Psoas muscle (tissue), 8 donors: ENCODE measurements around the gene TRPM2. TPM values are rescaled to one million over a fixed set of nuclear protein-coding genes. Genes with fewer than 3 reads are reported as not detected.
A peak's percentile ranks its signal among the peaks of the same experiment; 100 is the strongest.

ENCODE experiments used
- ATAC-seq, 4 donors: fragments of 200-7000 bp; cut with Tn5 transposase; one replicate each; pipeline ENCODE4 v1.9.1; 2020; ENCODE audit warnings: moderate library complexity in 3 of 4, mild to moderate bottlenecking in 2 of 4
- DNase-seq, 2 donors: peaks; one replicate each; pipeline ENCODE4 v3.0.0-alpha.2; 2020
- H3K27ac ChIP-seq: fragments of 200-600 bp; one replicate; pipeline ENCODE4 v1.8.0; 2022
- H3K27me3 ChIP-seq, 3 donors: fragments of 200-600 bp in 1 of 3; one replicate each; pipeline versions ENCODE4 v1.6.1 to v1.8.0; 2013 to 2022; ENCODE audit warnings: low read length in 2 of 3, mild to moderate bottlenecking in 2 of 3, moderate library complexity in 1 of 3; ENCODE audit not compliant: insufficient read depth in 3 of 3
- H3K36me3 ChIP-seq, 2 donors: fragments of 200-600 bp in 1 of 2; one replicate each; pipeline versions ENCODE4 v1.6.1 to v1.8.0; 2013 to 2022; ENCODE audit warnings: low read depth in 1 of 2, mild to moderate bottlenecking in 1 of 2, moderate library complexity in 1 of 2; ENCODE audit not compliant: insufficient read depth in 1 of 2
- H3K4me1 ChIP-seq: fragments of 200-600 bp; one replicate; pipeline ENCODE4 v1.8.0; 2022
- H3K4me3 ChIP-seq: fragments of 200-600 bp; one replicate; pipeline ENCODE4 v1.8.0; 2022; ENCODE audit warnings: mild to moderate bottlenecking
- H3K9me3 ChIP-seq: fragments of 200-600 bp; one replicate; pipeline ENCODE4 v1.8.0; 2022
- WGBS, 3 donors: extraction: QIAGEN DNeasy Blood & Tissue Kit; methylation state at CpG; one replicate each; pipeline versions ENCODE4 v1.1.6 to v1.1.7; 2013; 5-methylcytosine and 5-hydroxymethylcytosine counted together
- intact Hi-C, 2 donors: fragments of 100-400 bp; cut with DNase I; formaldehyde crosslinking; loops; one replicate each; pipeline versions ENCODE4 v1.11.0 to v1.14.2; 2022
- polyA plus RNA-seq, 3 donors: library from polyadenylated mRNA; stranded (reverse); fragments of 200-250 nt; gene quantifications; one replicate each; pipeline ENCODE4 v1.2.3, GENCODE V29; 2013
- total RNA-seq, 4 donors: library from RNA; stranded (reverse); fragmentation: NEBNext Ultra II Directional in 2 of 4; extraction: Animal tissue kit (Norgen Biotek cat#: 25700) in 2 of 4; gene quantifications; one replicate each; pipeline versions ENCODE4 v1.2.1 to v1.2.4, GENCODE V29; 2021 to 2023
- TF ChIP-seq, protein P1 (sequence below): fragments of 200-600 bp; IDR thresholded peaks from one replicate; pipeline ENCODE4 v1.8.0; 2022; ENCODE audit warnings: antibody characterized with exemption
- donor health status: healthy with polysubstance abuse.
- donor health status: DM: no; HTN: no; CAD: no; lungs with moderate emphysema.
- donor health status: Bipolar disorder and iron deficiency.
- donor health status: healthy.
- donor health status: DM: yes; HTN: yes; CAD: no.
- donor health status: DM: no; HTN: no; CAD: no.
- donor health status: DM: no; HTN: no; CAD: no.
- donor health status: DM: yes; HTN: yes; CAD: no.

Gene TRPM2
- total and polyA plus RNA-seq, 7 donors = 0.08 to 1.7 (median 0.76) TPM

DNA sequence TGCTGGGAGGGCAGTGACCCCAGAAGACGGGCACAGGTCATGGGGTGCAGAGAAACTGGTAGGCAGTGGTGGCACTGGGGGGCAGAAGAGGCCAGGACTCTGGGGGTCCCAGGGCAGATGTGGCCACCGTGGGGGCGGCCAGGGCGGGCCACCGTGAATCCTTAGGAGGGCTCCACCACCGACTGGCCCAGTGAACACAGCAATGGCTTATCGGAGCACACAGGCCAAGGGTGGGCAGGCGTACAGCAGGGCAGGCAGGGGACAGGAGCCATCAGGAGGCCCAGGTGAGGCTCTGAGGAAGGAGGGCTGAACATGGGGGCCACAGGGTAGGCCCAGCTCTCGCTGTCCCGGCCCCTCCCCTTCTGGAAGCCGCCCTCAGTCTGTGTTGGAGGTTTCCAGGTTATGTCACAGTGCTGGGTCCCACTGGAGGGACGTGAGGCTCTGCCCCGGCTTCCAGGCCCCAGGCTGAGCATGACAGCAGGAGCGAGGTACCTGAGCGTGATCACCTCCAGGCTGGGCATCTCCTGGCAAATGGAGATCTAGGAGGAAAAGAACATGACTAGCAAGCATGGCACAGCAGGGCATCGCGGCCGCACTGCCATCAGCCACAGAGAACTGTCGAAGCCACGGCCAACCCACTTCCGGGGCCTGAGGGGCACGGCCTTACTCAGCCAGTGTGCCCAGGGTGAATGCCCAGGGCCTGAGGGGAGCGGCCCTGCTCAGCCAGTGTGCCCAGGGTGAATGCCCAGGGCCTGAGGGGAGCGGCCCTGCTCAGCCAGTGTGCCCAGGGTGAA lies 18.0 kb upstream of the TRPM2 start:
- H3K27ac ChIP-seq = no peak overlapping the region
- TF ChIP-seq, protein P1, sequence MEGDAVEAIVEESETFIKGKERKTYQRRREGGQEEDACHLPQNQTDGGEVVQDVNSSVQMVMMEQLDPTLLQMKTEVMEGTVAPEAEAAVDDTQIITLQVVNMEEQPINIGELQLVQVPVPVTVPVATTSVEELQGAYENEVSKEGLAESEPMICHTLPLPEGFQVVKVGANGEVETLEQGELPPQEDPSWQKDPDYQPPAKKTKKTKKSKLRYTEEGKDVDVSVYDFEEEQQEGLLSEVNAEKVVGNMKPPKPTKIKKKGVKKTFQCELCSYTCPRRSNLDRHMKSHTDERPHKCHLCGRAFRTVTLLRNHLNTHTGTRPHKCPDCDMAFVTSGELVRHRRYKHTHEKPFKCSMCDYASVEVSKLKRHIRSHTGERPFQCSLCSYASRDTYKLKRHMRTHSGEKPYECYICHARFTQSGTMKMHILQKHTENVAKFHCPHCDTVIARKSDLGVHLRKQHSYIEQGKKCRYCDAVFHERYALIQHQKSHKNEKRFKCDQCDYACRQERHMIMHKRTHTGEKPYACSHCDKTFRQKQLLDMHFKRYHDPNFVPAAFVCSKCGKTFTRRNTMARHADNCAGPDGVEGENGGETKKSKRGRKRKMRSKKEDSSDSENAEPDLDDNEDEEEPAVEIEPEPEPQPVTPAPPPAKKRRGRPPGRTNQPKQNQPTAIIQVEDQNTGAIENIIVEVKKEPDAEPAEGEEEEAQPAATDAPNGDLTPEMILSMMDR = no peak
- H3K27me3 ChIP-seq = no peaks in the 10 kb centered on the region
- intact Hi-C loops = loop anchor here (5.0 to 10.0 kb wide), 5 partner anchors 33 to 1649 kb away; partner anchors contain the start of genes COL6A1 (in 1 of the 2), PFKL (in 1 of the 2), PKNOX1 (in 1 of the 2) and SUMO3 (in 1 of the 2)
- H3K4me1 ChIP-seq = peaks cover 14% of the 10 kb centered on the region
- no peaks in the 10 kb centered on the region for H3K9me3 ChIP-seq
- 92 to 96% (median 95%) methylated on average over 22 to 23 of the region's 24 CpGs for WGBS, 3 donors
- H3K36me3 ChIP-seq = peaks cover 0 to 25% of the 10 kb centered on the region in 2 donors
- DNase-seq (no peak), ATAC-seq (no peak)
- H3K4me3 ChIP-seq = no peak overlapping the region

DNA sequence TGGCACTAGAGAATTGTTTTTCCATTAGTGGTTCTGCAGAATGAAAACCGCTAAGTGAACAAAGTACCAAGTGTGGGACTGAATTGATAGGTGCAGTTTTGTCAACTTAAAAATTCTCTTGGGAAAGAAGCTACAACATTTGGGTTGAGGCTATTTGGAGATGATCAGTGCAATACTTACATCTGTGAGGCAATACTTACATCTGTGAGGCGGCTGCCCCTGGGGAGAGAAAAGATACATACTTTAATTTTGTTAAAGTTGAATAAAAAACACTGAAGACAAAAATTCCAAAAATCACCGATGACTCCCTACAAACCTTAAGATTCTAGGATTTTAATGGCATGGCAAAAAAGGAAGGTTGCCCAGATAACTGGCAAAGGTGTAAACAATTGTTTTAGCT lies 16.0 kb upstream of the TRPM2 start:
- Histone ChIP-seq H3K36me3 (peaks cover 0 to 17% of the 10 kb centered on the region in 2 donors), H3K4me3 (peak overlapping the region; percentile 68), H3K27me3 (no peaks in the 10 kb centered on the region), H3K27ac (peak overlapping the region; percentile 82), H3K9me3 (no peaks in the 10 kb centered on the region), H3K4me1 (peaks cover 14% of the 10 kb centered on the region)
- TF ChIP-seq, protein P1 = no peak
- 61 to 91% (median 73%) methylated on average over 3 of the region's 3 CpGs for WGBS, 3 donors
- intact Hi-C loops = loop anchor here (5.0 to 10.0 kb wide), 5 partner anchors 35 to 1647 kb away; partner anchors contain the start of genes COL6A1 (in 1 of the 2), PFKL (in 1 of the 2), PKNOX1 (in 1 of the 2) and SUMO3 (in 1 of the 2)
- DNase-seq (no peak), ATAC-seq (no peak)

DNA sequence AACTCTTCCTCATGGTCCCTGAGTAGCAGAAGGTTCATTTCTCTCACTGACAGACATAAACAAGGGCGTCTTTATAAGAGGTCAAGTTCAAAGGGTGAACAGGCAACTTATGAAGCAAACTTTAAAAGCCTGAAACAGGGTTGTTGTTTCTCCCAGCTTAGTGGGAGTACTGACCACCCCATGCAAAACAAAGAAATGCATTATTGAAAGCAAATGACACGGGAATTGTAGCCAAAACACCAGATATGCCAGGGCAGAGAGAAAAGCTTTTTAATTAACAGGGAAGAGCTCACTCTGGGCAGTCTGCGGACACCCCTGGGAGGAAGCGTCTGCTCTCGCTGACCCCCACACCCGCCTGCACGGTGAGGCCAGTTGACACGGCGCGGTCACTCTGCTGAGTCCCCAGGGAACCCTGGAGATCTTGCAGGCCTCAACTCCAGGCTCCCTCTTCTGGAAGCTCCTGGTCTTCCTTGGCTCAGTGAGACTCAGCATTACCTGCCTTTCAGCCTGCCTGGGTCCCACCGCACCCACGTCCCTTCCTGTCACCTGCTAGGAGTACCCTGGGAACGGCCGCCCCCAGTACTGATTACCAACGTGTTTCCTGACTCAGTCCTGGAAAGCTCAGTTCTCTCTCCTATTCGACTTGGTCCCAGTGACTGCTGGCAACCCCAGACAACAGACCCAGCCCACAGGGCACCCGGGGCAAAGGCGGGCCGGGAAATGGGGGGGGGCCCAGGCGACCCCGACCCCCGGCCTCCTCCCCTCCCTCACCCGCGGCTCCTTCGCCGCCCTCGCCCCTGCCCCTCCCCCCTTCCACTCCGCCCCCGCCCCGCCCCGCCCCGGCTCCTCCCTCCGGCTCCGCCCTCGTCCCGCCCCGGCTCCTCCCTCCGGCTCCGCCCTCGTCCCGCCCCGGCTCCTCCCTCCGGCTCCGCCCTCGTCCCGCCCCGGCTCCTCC lies 15.2 kb upstream of the TRPM2 start:
- no peaks in the 10 kb centered on the region for H3K27me3 ChIP-seq
- peaks cover 0 to 17% of the 10 kb centered on the region in 2 donors for H3K36me3 ChIP-seq
- no peaks in the 10 kb centered on the region for H3K9me3 ChIP-seq
- ATAC-seq = peak; percentile 48 to 61 (median 55)
- DNase-seq = peak; percentile 64 to 84
- TF ChIP-seq, protein P1 = peak; percentile 46
- peak overlapping the region; percentile 68 for H3K4me3 ChIP-seq
- peaks cover 14% of the 10 kb centered on the region for H3K4me1 ChIP-seq
- WGBS, 3 donors = 5 to 6% (median 6%) methylated on average over 20 to 34 of the region's 47 CpGs
- intact Hi-C loops = loop anchor here (5.0 to 10.0 kb wide), 5 partner anchors 36 to 1647 kb away; partner anchors contain the start of genes COL6A1 (in 1 of the 2), PFKL (in 1 of the 2), PKNOX1 (in 1 of the 2) and SUMO3 (in 1 of the 2)
- peak overlapping the region; percentile 82 for H3K27ac ChIP-seq
